CD8-positive, alpha-beta memory T cell (primary cell): ENCODE results near the gene HMGCR. TPM values are rescaled to one million over a fixed set of nuclear protein-coding genes. Genes with fewer than 3 reads are reported as not detected.
"Not testable (repeated sequence)": the region's sequence is repeated elsewhere in the genome, so short reads cannot be mapped to it uniquely, and the experiment has no call there.

ENCODE experiments used
- CTCF ChIA-PET: fragments of 350-600 bp; sonication (Branson Sonifier 250); formaldehyde crosslinking; loops from one replicate; lab custom pipeline; 2021; ENCODE audit warnings: antibody characterized with exemption; lab: Charles Lee
- POLR2A ChIA-PET: fragments of 350-600 bp; sonication (Branson Sonifier 250); formaldehyde crosslinking; loops from one replicate; lab custom pipeline; 2021; ENCODE audit warnings: antibody characterized with exemption; lab: Charles Lee
- DNase-seq, 5 donors: peaks; one replicate each; pipeline versions ENCODE4 v3.0.0 to v3.0.0-alpha.2; 2020 to 2022; ENCODE audit warnings: mixed read lengths in 1 of 5
- H3K27ac ChIP-seq: one replicate; pipeline ENCODE4 v1.7.0; 2013; ENCODE audit warnings: low read depth, mild to moderate bottlenecking, low read length, moderate library complexity
- H3K27me3 ChIP-seq: 2 replicates; pipeline ENCODE4 v1.7.0; 2013; ENCODE audit warnings: low read length, mild to moderate bottlenecking; ENCODE audit not compliant: insufficient read depth, poor library complexity, severe bottlenecking
- H3K36me3 ChIP-seq: 2 replicates; pipeline ENCODE4 v1.7.0; 2013; ENCODE audit warnings: mild to moderate bottlenecking, low read length, moderate library complexity; ENCODE audit not compliant: insufficient read depth
- H3K4me1 ChIP-seq: 2 replicates; pipeline ENCODE4 v1.7.0; 2013; ENCODE audit warnings: mild to moderate bottlenecking, low read length, moderate library complexity; ENCODE audit not compliant: insufficient read depth
- H3K4me3 ChIP-seq: 2 replicates; pipeline ENCODE4 v1.7.0; 2013; ENCODE audit warnings: mild to moderate bottlenecking, low read length
- H3K9me3 ChIP-seq: 2 replicates; pipeline ENCODE4 v1.7.0; 2013; ENCODE audit warnings: mild to moderate bottlenecking, low read length
- H3K27ac Mint-ChIP-seq, 8 donors: one replicate each; pipeline ENCODE4 v1.8.0; 2020 to 2021; ENCODE audit warnings: mixed read lengths in 8 of 8, mild to moderate bottlenecking in 6 of 8, inconsistent platforms in 3 of 8, moderate library complexity in 3 of 8
- H3K27me3 Mint-ChIP-seq, 2 donors: one replicate each; pipeline ENCODE4 v1.8.0; 2020 to 2021; ENCODE audit warnings: mixed read lengths in 2 of 2, mild to moderate bottlenecking in 1 of 2, moderate library complexity in 1 of 2
- H3K36me3 Mint-ChIP-seq, 3 donors: one replicate each; pipeline ENCODE4 v1.8.0; 2020 to 2021; ENCODE audit warnings: mixed read lengths in 3 of 3, inconsistent platforms in 1 of 3, mild to moderate bottlenecking in 1 of 3
- H3K4me1 Mint-ChIP-seq, 3 donors: one replicate each; pipeline ENCODE4 v1.8.0; 2020 to 2021; ENCODE audit warnings: mixed read lengths in 3 of 3, inconsistent platforms in 1 of 3, mild to moderate bottlenecking in 1 of 3
- H3K4me3 Mint-ChIP-seq, 7 donors: one replicate each; pipeline ENCODE4 v1.8.0; 2020 to 2021; ENCODE audit warnings: mixed read lengths in 7 of 7, mild to moderate bottlenecking in 6 of 7, moderate library complexity in 4 of 7, inconsistent platforms in 2 of 7
- H3K9me3 Mint-ChIP-seq, 5 donors: one replicate each; pipeline ENCODE4 v1.8.0; 2020 to 2022; ENCODE audit warnings: mixed read lengths in 5 of 5, mild to moderate bottlenecking in 3 of 5, moderate library complexity in 2 of 5, inconsistent platforms in 1 of 5
- polyA plus RNA-seq: library from polyadenylated mRNA; unstranded; fragments of 300-500 nt; fragmentation: Illumina TruSeq; gene quantifications from one replicate; pipeline ENCODE4 v1.2.3, GENCODE V29; 2021
- total RNA-seq, 2 experiments: library from RNA; stranded (reverse); gene quantifications; one replicate each; pipeline ENCODE4 v1.2.3, GENCODE V29; 2021

HMGCR gene
- total RNA-seq (10 to 100 TPM; 45.9 to 47.7 TPM), polyA plus RNA-seq (10.9 TPM)

GRCh38 chr5:75336615-75337336 lies at the start of gene HMGCR:
HMGCR (plus strand) TSS chr5:75337220; CDS start chr5:75342606, 5,386 bp downstream.
- Histone ChIP-seq H3K36me3 (no peaks in the 10 kb centered on the region), H3K9me3 (no peaks in the 10 kb centered on the region), H3K4me3 (peak within 1 kb of the TSS; percentile 91), H3K27ac (peak within 1 kb of the TSS; percentile 90), H3K4me1 (peaks cover 19% of the 10 kb centered on the region), H3K27me3 (no peaks in the 10 kb centered on the region)
- ChIA-PET POLR2A (interaction anchor here (0.6 to 1.6 kb wide), 8 partner anchors 24 to 569 kb away, joined by 3 to 10 read pairs (median 4); partner anchors contain the start of genes ANKRD31, CERT1, FAM169A and GFM2), CTCF (interaction anchor here (0.6 to 1.9 kb wide), 7 partner anchors 13 to 571 kb away, joined by 3 to 16 read pairs (median 4); partner anchors contain the start of genes ANKRD31 and GFM2)
- DNase-seq, result peak; percentile 94 to 99 (median 97)
- H3K4me3 Mint-ChIP-seq, result no peak within 1 kb of the TSS
- peaks cover 0 to 3% (median 0%) of the 10 kb centered on the region in 3 donors for H3K36me3 Mint-ChIP-seq
- H3K4me1 Mint-ChIP-seq, result peaks cover 28 to 41% (median 38%) of the 10 kb centered on the region in 3 donors
- H3K9me3 Mint-ChIP-seq, result no peaks in the 10 kb centered on the region
- H3K27ac Mint-ChIP-seq, result peak within 1 kb of the TSS in 1 of 8 donors; percentile 96
- H3K27me3 Mint-ChIP-seq, result no peaks in the 10 kb centered on the region

- H3K4me3 Mint-ChIP-seq, H3K36me3 Mint-ChIP-seq, H3K27me3 ChIP-seq, H3K4me1 Mint-ChIP-seq, H3K4me1 ChIP-seq, H3K9me3 Mint-ChIP-seq, H3K27ac Mint-ChIP-seq, DNase-seq, H3K36me3 ChIP-seq, H3K27ac ChIP-seq, CTCF ChIA-PET, H3K4me3 ChIP-seq, H3K9me3 ChIP-seq, POLR2A ChIA-PET: not testable (repeated sequence)
- H3K27me3 Mint-ChIP-seq, result peaks cover 16 to 24% of the 10 kb centered on the region in 2 donors
These were observed 45.2 kb upstream of the HMGCR start for GRCh38 chr5:75291844-75292243.

GRCh38 chr5:75300084-75300483 lies 36.9 kb upstream of the HMGCR start:
- CTCF ChIA-PET, result no interaction called here
- Histone ChIP-seq H3K36me3 (no peaks in the 10 kb centered on the region), H3K27ac (no peak overlapping the region), H3K9me3 (no peaks in the 10 kb centered on the region), H3K4me3 (no peak overlapping the region), H3K27me3 (no peaks in the 10 kb centered on the region), H3K4me1 (no peaks in the 10 kb centered on the region)
- POLR2A ChIA-PET, result no interaction called here
- no peaks in the 10 kb centered on the region for H3K36me3 Mint-ChIP-seq
- no peak for DNase-seq
- H3K4me1 Mint-ChIP-seq, result no peaks in the 10 kb centered on the region
- H3K4me3 Mint-ChIP-seq, result no peak overlapping the region
- H3K27ac Mint-ChIP-seq, result no peak overlapping the region
- H3K9me3 Mint-ChIP-seq, result peaks cover 0 to 10% (median 2%) of the 10 kb centered on the region in 5 donors
- H3K27me3 Mint-ChIP-seq, result peaks cover 0 to 4% of the 10 kb centered on the region in 2 donors

- peaks cover 0 to 2% (median 0%) of the 10 kb centered on the region in 5 donors for H3K9me3 Mint-ChIP-seq
- no peak overlapping the region for H3K27ac ChIP-seq
- no peaks in the 10 kb centered on the region for H3K9me3 ChIP-seq
- H3K27me3 ChIP-seq, result no peaks in the 10 kb centered on the region
- no peak overlapping the region for H3K4me3 Mint-ChIP-seq
- CTCF ChIA-PET, result no interaction called here
- H3K4me1 Mint-ChIP-seq, result no peaks in the 10 kb centered on the region
- no peaks in the 10 kb centered on the region for H3K36me3 ChIP-seq
- H3K27me3 Mint-ChIP-seq, result peaks cover 0 to 5% of the 10 kb centered on the region in 2 donors
- no peaks in the 10 kb centered on the region for H3K4me1 ChIP-seq
- no peak overlapping the region for H3K4me3 ChIP-seq
- DNase-seq, result no peak
- H3K36me3 Mint-ChIP-seq, result no peaks in the 10 kb centered on the region
- H3K27ac Mint-ChIP-seq, result no peak overlapping the region
- POLR2A ChIA-PET, result no interaction called here
These were observed 33.6 kb upstream of the HMGCR start for GRCh38 chr5:75303419-75303818.

- H3K27ac Mint-ChIP-seq, POLR2A ChIA-PET, H3K9me3 Mint-ChIP-seq, H3K36me3 ChIP-seq, H3K4me1 ChIP-seq, H3K27me3 ChIP-seq, H3K36me3 Mint-ChIP-seq, H3K4me3 Mint-ChIP-seq, DNase-seq, H3K4me1 Mint-ChIP-seq, H3K27ac ChIP-seq, H3K4me3 ChIP-seq, H3K9me3 ChIP-seq: not testable (repeated sequence)
- H3K27me3 Mint-ChIP-seq, result peaks cover 4 to 10% of the 10 kb centered on the region in 2 donors
- CTCF ChIA-PET, result interaction anchor here (1.5 kb wide), 1 partner anchor 10 kb away, joined by 3 read pairs; no protein-coding TSS in a partner anchor
These were observed 32.5 kb upstream of the HMGCR start for GRCh38 chr5:75304486-75304885.

GRCh38 chr5:75306746-75307145 lies 30.3 kb upstream of the HMGCR start:
- no peaks in the 10 kb centered on the region for H3K4me1 Mint-ChIP-seq
- CTCF ChIA-PET, result no interaction called here
- H3K9me3 Mint-ChIP-seq, result no peaks in the 10 kb centered on the region
- H3K27ac Mint-ChIP-seq, result no peak overlapping the region
- Histone ChIP-seq H3K9me3 (no peaks in the 10 kb centered on the region), H3K4me3 (no peak overlapping the region), H3K36me3 (no peaks in the 10 kb centered on the region), H3K27me3 (no peaks in the 10 kb centered on the region), H3K27ac (no peak overlapping the region), H3K4me1 (no peaks in the 10 kb centered on the region)
- peaks cover 6 to 10% of the 10 kb centered on the region in 2 donors for H3K27me3 Mint-ChIP-seq
- H3K4me3 Mint-ChIP-seq, result no peak overlapping the region
- DNase-seq, result no peak
- POLR2A ChIA-PET, result no interaction called here
- H3K36me3 Mint-ChIP-seq, result no peaks in the 10 kb centered on the region

- no peaks in the 10 kb centered on the region for H3K36me3 Mint-ChIP-seq
- no peaks in the 10 kb centered on the region for H3K4me1 ChIP-seq
- H3K4me3 ChIP-seq, result no peak overlapping the region
- H3K27me3 ChIP-seq, result no peaks in the 10 kb centered on the region
- H3K4me3 Mint-ChIP-seq, result no peak overlapping the region
- H3K27ac Mint-ChIP-seq, result no peak overlapping the region
- H3K36me3 ChIP-seq, result no peaks in the 10 kb centered on the region
- no peaks in the 10 kb centered on the region for H3K9me3 ChIP-seq
- POLR2A ChIA-PET, result no interaction called here
- no peaks in the 10 kb centered on the region for H3K4me1 Mint-ChIP-seq
- no peaks in the 10 kb centered on the region for H3K9me3 Mint-ChIP-seq
- DNase-seq, result no peak
- peaks cover 10 to 11% of the 10 kb centered on the region in 2 donors for H3K27me3 Mint-ChIP-seq
- CTCF ChIA-PET, result no interaction called here
- H3K27ac ChIP-seq, result no peak overlapping the region
These were observed 26.8 kb upstream of the HMGCR start for GRCh38 chr5:75310212-75310611.

GRCh38 chr5:75319148-75319547 lies 17.9 kb upstream of the HMGCR start:
- H3K4me3 Mint-ChIP-seq, H3K27ac Mint-ChIP-seq, H3K4me3 ChIP-seq, H3K4me1 Mint-ChIP-seq, H3K4me1 ChIP-seq, H3K9me3 Mint-ChIP-seq, DNase-seq, H3K27ac ChIP-seq, H3K36me3 ChIP-seq, H3K36me3 Mint-ChIP-seq, H3K9me3 ChIP-seq, H3K27me3 ChIP-seq, POLR2A ChIA-PET, CTCF ChIA-PET: not testable (repeated sequence)
- peaks cover 9 to 17% of the 10 kb centered on the region in 2 donors for H3K27me3 Mint-ChIP-seq
